Pancreas (tissue), 10 donors: Measurements from ENCODE around the gene PTEN. TPM values are rescaled to one million over a fixed set of nuclear protein-coding genes. Genes with fewer than 3 reads are reported as not detected.
"Not testable (repeated sequence)": the region's sequence is repeated elsewhere in the genome, so short reads cannot be mapped to it uniquely, and the experiment has no call there.

Experiments
- ATAC-seq, 4 donors: fragments of 200-7000 bp; cut with Tn5 transposase; one replicate each; pipeline versions ENCODE4 v1.8.0 to v1.9.1; 2020; ENCODE audit warnings: mild to moderate bottlenecking in 4 of 4, moderate library complexity in 4 of 4
- DNase-seq, 6 donors: peaks; one replicate each; pipeline ENCODE4 v3.0.0-alpha.2; 2020
- FAIRE-seq: peaks from 2 replicates; lab custom pipeline; 2012; peaks lifted over from hg19 to GRCh38; lab: Jason Lieb, UNC
- H3K27ac ChIP-seq, 4 donors: fragments of 200-600 bp; sonication (generic); 1 replicate in 3 of 4; 2 replicates in 1 of 4; pipeline versions ENCODE4 v1.5.0 to v1.8.0; 2020
- H3K27me3 ChIP-seq, 4 donors: fragments of 200-600 bp; one replicate each; pipeline ENCODE4 v1.8.0; 2021
- H3K36me3 ChIP-seq, 3 donors: fragments of 200-600 bp; sonication (generic) in 1 of 3; one replicate each; pipeline versions ENCODE4 v1.5.0 to v1.8.0; 2020 to 2021
- H3K4me1 ChIP-seq, 3 donors: fragments of 200-600 bp; one replicate each; pipeline ENCODE4 v1.8.0; 2021
- H3K4me3 ChIP-seq, 4 donors: fragments of 200-600 bp; sonication (generic) in 2 of 4; one replicate each; pipeline versions ENCODE4 v1.5.0 to v1.8.0; 2020 to 2021
- H3K9me3 ChIP-seq, 4 donors: fragments of 200-600 bp; one replicate each; pipeline ENCODE4 v1.8.0; 2021
- CTCF ChIP-seq, 4 donors: fragments of 200-600 bp; sonication (generic) in 3 of 4; IDR thresholded peaks; one replicate each; pipeline versions ENCODE4 v1.5.0 to v1.8.0; 2021; ENCODE audit warnings: antibody characterized with exemption in 4 of 4
- WGBS, 2 donors: extraction: QIAGEN DNeasy Blood & Tissue Kit; methylation state at CpG; one replicate each; pipeline ENCODE4 v1.1.7; 2013; 5-methylcytosine and 5-hydroxymethylcytosine counted together
- intact Hi-C, 3 donors: fragments of 100-400 bp; cut with DNase I; formaldehyde crosslinking; loops; one replicate each; pipeline versions ENCODE4 v1.11.1 to v1.14.2; 2022
- polyA plus RNA-seq, 2 donors: library from polyadenylated mRNA; stranded (reverse); fragments of 200-250 nt; gene quantifications; one replicate each; pipeline ENCODE4 v1.2.3, GENCODE V29; 2013
- total RNA-seq, 6 donors: library from RNA; stranded (reverse); fragmentation: NEBNext Ultra II Directional in 4 of 6; extraction: Animal tissue kit (Norgen Biotek cat#: 25700) in 4 of 6; gene quantifications; one replicate each; pipeline versions ENCODE4 v1.2.1 to v1.2.4, GENCODE V29; 2021 to 2023
- donor health status: healthy with polysubstance abuse.
- donor health status: DM: no; HTN: no; CAD: no; lungs with moderate emphysema.
- donor health status: DM: no; HTN: no; CAD: no.
- donor health status: control.
- donor health status: control.
- donor health status: Bipolar disorder and iron deficiency.
- donor health status: DM: yes; HTN: yes; CAD: no.
- donor health status: DM: no; HTN: no; CAD: no.
- donor health status: DM: no; HTN: no; CAD: no.
- donor health status: DM: yes; HTN: yes; CAD: no.

The PTEN gene
- total and polyA plus RNA-seq, 8 donors = 19.2 to 64.1 (median 40.4) TPM

- no peaks in the 10 kb centered on the region for H3K27me3 ChIP-seq
- peak overlapping the region in 1 of 4 donors; percentile 24 for H3K27ac ChIP-seq
- TF ChIP-seq CTCF (IDR thresholded peaks at IDR 0.05) = peak; percentile 26 to 52 (median 48)
- no peaks in the 10 kb centered on the region for H3K36me3 ChIP-seq
- intact Hi-C loops = loop anchor here in 1 of 3 donors (5.0 to 10.0 kb wide), 3 partner anchors 262 to 704 kb away; no protein-coding TSS in a partner anchor
- FAIRE-seq (peak; percentile 59), ATAC-seq (peak; percentile 95 to 100 (median 100)), DNase-seq (peak in 5 of 6 donors; percentile 36 to 75 (median 57))
- H3K9me3 ChIP-seq = no peaks in the 10 kb centered on the region
- peaks cover 0 to 3% (median 0%) of the 10 kb centered on the region in 3 donors for H3K4me1 ChIP-seq
- 17 to 18% methylated on average over 5 of the region's 5 CpGs for WGBS, 2 donors
- H3K4me3 ChIP-seq = no peak overlapping the region
Observed at GRCh38 chr10:87850742-87851205, 12.7 kb upstream of the PTEN start.

DNA sequence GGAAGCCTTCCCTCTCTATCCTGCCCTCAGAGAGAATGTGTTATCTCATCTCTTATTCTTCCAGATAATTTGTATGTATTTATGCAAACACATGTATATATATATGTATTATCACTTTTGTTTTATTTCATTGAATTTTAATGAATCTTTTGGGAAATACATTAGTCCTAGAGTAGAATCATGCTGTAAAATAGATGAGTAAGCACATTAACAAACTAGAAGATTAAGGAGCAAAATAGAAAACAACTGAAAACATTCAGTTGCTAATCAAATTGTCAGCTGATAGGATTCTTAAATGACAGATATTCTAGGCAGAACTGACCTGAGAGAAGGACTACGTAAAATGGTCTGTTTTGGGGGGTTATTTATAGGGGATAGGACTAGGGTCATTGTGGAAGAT lies 11.3 kb upstream of the PTEN start:
- FAIRE-seq (no peak), ATAC-seq (no peak), DNase-seq (no peak)
- TF ChIP-seq CTCF (IDR thresholded peaks at IDR 0.05) = no peak
- H3K27me3 ChIP-seq = no peaks in the 10 kb centered on the region
- H3K4me1 ChIP-seq = peaks cover 0 to 3% (median 0%) of the 10 kb centered on the region in 3 donors
- H3K4me3 ChIP-seq = no peak overlapping the region
- no peaks in the 10 kb centered on the region for H3K36me3 ChIP-seq
- no peak overlapping the region for H3K27ac ChIP-seq
- no peaks in the 10 kb centered on the region for H3K9me3 ChIP-seq
- intact Hi-C loops = loop anchor here in 1 of 3 donors (5.0 to 10.0 kb wide), 3 partner anchors 260 to 703 kb away; no protein-coding TSS in a partner anchor
- WGBS, 2 donors = 86 to 89% methylated on average over 1 of the region's 1 CpG

GRCh38 chr10:87855247-87855646 lies 8.2 kb upstream of the PTEN start:
- not testable (repeated sequence) for H3K4me3 ChIP-seq, H3K27me3 ChIP-seq, ATAC-seq, H3K27ac ChIP-seq, H3K9me3 ChIP-seq, FAIRE-seq, H3K36me3 ChIP-seq, DNase-seq, H3K4me1 ChIP-seq
- WGBS, 2 donors = 86 to 90% methylated on average over 5 of the region's 5 CpGs
- intact Hi-C loops = loop anchor here in 1 of 3 donors (10.0 kb wide), 2 partner anchors 540 to 700 kb away; no protein-coding TSS in a partner anchor

DNA sequence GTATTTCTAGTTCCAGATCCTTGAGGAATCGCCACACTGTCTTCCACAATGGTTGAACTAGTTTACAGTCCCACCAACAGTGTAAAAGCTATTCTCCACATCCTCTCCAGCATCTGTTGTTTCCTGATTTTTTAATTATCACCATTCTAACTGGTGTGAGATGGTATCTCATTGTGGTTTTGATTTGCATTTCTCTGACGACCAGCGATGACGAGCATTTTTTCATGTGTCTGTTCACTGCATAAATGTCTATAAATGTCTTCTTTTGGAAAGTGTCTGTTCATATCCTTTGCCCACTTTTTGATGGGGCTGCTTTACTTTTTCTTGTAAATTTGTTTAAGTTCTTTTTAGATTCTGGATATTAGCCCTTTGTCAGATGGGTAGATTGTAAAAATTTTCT lies 7.8 kb upstream of the PTEN start:
- not testable (repeated sequence) for H3K4me1 ChIP-seq, H3K36me3 ChIP-seq, H3K27me3 ChIP-seq, H3K27ac ChIP-seq, DNase-seq, ATAC-seq, H3K4me3 ChIP-seq, H3K9me3 ChIP-seq, FAIRE-seq
- intact Hi-C loops = loop anchor here in 1 of 3 donors (10.0 kb wide), 2 partner anchors 539 to 699 kb away; no protein-coding TSS in a partner anchor
- WGBS, 2 donors = 84 to 97% methylated on average over 4 of the region's 4 CpGs

DNA sequence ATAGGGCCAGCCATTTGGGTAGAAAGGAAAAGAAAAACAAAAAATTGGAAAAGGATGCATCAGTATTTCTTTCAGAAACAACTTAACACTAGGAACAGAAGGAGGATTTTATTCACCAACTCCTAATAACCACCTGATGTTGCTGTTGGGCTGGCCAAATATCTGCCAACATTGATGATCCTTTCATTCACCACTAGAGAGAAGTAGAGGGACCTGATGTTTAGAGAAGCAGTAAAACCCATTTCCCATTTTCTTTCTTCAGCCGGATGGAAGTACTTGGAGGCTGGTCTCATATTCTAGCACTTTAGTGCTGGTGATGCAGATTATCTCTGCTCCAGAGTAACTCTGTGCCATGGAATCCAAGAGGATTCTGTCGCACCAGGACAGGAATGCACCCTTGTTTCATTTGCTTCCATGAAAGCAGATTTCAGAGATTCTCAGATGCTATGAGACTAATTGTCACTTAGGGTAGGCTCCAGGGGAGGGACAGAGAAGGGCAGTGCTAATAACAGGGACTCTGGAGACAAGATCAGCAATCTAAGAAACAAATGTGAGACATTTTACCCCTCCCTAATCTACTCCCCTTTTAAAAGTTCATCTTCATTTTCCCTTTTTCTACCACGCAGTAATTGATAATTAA lies 3.1 kb upstream of the PTEN start:
- DNase-seq (no peak), FAIRE-seq (no peak), ATAC-seq (no peak)
- no peaks in the 10 kb centered on the region for H3K9me3 ChIP-seq
- WGBS, 2 donors = 59 to 65% methylated on average over 3 of the region's 3 CpGs
- H3K36me3 ChIP-seq = no peaks in the 10 kb centered on the region
- H3K4me1 ChIP-seq = peaks cover 4 to 11% (median 7%) of the 10 kb centered on the region in 3 donors
- intact Hi-C loops = no loop called here
- H3K27me3 ChIP-seq = no peaks in the 10 kb centered on the region
- peak in 1 of 4 donors; percentile 10 for TF ChIP-seq CTCF (IDR thresholded peaks at IDR 0.05)
- H3K4me3 ChIP-seq = no peak overlapping the region
- H3K27ac ChIP-seq = no peak overlapping the region
